ELR (cell line): ENCODE measurements around the gene CCDC88A.
"Not testable (repeated sequence)": the region's sequence is repeated elsewhere in the genome, so short reads cannot be mapped to it uniquely, and the experiment has no call there.

Source experiments
- DNase-seq: peaks from one replicate; pipeline ENCODE4 v3.0.0-alpha.2; 2015; ENCODE audit warnings: low read depth

CCDC88A gene

GRCh38 chr2:55296393-55296792 lies 123.3 kb downstream of the CCDC88A start:
- no peak for DNase-seq

GRCh38 chr2:55283083-55283482 lies 136.6 kb downstream of the CCDC88A start:
- no peak for DNase-seq

GRCh38 chr2:55282110-55282917 lies 137.3 kb downstream of the CCDC88A start:
- DNase-seq, result peak; percentile 90

- not testable (repeated sequence) for DNase-seq
These were observed 138.7 kb downstream of the CCDC88A start for GRCh38 chr2:55280851-55281546.

GRCh38 chr2:55279859-55280424 lies 139.7 kb downstream of the CCDC88A start:
- not testable (repeated sequence) for DNase-seq

GRCh38 chr2:55279214-55279835 lies 140.3 kb downstream of the CCDC88A start:
- not testable (repeated sequence) for DNase-seq

GRCh38 chr2:55277310-55277709 lies 142.3 kb downstream of the CCDC88A start:
- no peak for DNase-seq

- not testable (repeated sequence) for DNase-seq
These were observed 145.3 kb downstream of the CCDC88A start for GRCh38 chr2:55274346-55274745.

GRCh38 chr2:55269645-55269990 lies 150.0 kb downstream of the CCDC88A start:
- peak; percentile 12 for DNase-seq

- DNase-seq, result peak; percentile 97
These were observed 150.6 kb downstream of the CCDC88A start, which contains the start of gene MTIF2 for GRCh38 chr2:55268907-55269644. TSS of gene MTIF2 (minus strand) at chr2:55269231. CDS start at chr2:55263858, 5,373 bp downstream.

- peak; percentile 13 for DNase-seq
These were observed 151.3 kb downstream of the CCDC88A start for GRCh38 chr2:55268288-55268906.

GRCh38 chr2:55259586-55259985 lies 160.1 kb downstream of the CCDC88A start:
- DNase-seq, result not testable (repeated sequence)

GRCh38 chr2:55252832-55253231 lies 166.8 kb downstream of the CCDC88A start:
- DNase-seq, result no peak

GRCh38 chr2:55247025-55247424 lies 172.6 kb downstream of the CCDC88A start:
- DNase-seq, result no peak

- no peak for DNase-seq
These were observed 174.2 kb downstream of the CCDC88A start for GRCh38 chr2:55245411-55245810.

- DNase-seq, result no peak
These were observed 177.0 kb downstream of the CCDC88A start for GRCh38 chr2:55242617-55243016.

- not testable (repeated sequence) for DNase-seq
These were observed 178.1 kb downstream of the CCDC88A start for GRCh38 chr2:55241582-55241981.

- no peak for DNase-seq
These were observed 179.9 kb downstream of the CCDC88A start for GRCh38 chr2:55239656-55240222.
